IMR-90 (cell line): Measurements from ENCODE around the gene ALAD. TPM values are rescaled to one million over a fixed set of nuclear protein-coding genes. Genes with fewer than 3 reads are reported as not detected.

Source experiments
- ATAC-seq: fragments of 200-7000 bp; cut with Tn5 transposase; 2 replicates; pipeline ENCODE4 v1.9.1; 2020; ENCODE audit warnings: low read depth, mild to moderate bottlenecking, moderate library complexity
- BruUV-seq: library from RNA; stranded (reverse); fragments of 400-500 nt; replicated peaks from 2 replicates; lab custom pipeline; 2021; lab: Mats Ljungman, UMichigan
- CTCF ChIA-PET: fragments of 300-600 bp; formaldehyde crosslinking; extraction: SDS; loops from one replicate; lab custom pipeline; 2021; ENCODE audit warnings: antibody characterized with exemption; lab: Yijun Ruan, JAX
- POLR2A ChIA-PET: fragments of 300-600 bp; sonication (Branson Sonifier 250); formaldehyde crosslinking; loops from one replicate; lab custom pipeline; 2022; ENCODE audit warnings: antibody characterized with exemption; ENCODE audit not compliant: unreplicated experiment; lab: Charles Lee
- DNase-seq: peaks from one replicate; pipeline ENCODE4 v3.0.0; 2013
- H2AFZ ChIP-seq: replicated peaks from 2 replicates; pipeline ENCODE3; 2013; ENCODE audit warnings: low read length, mild to moderate bottlenecking; ENCODE audit not compliant: poor library complexity
- H2AK5ac ChIP-seq: 2 replicates; pipeline ENCODE4 v1.6.1; 2013; ENCODE audit warnings: low read depth, low read length, inconsistent platforms
- H2AK9ac ChIP-seq: replicated peaks from 2 replicates; pipeline ENCODE3; 2013; ENCODE audit warnings: mild to moderate bottlenecking, low read depth, low read length, moderate library complexity; ENCODE audit not compliant: poor library complexity
- H2BK120ac ChIP-seq: 2 replicates; pipeline ENCODE4 v1.6.1; 2013; ENCODE audit warnings: low read depth, low read length, inconsistent platforms
- H2BK15ac ChIP-seq: 3 replicates; pipeline ENCODE4 v1.6.1; 2013; ENCODE audit warnings: low read depth, low read length, inconsistent platforms
- H2BK20ac ChIP-seq: 2 replicates; pipeline ENCODE4 v1.6.1; 2013; ENCODE audit warnings: low read depth, mild to moderate bottlenecking, inconsistent platforms, low read length, moderate library complexity
- H2BK5ac ChIP-seq: 2 replicates; pipeline ENCODE4 v1.6.1; 2013; ENCODE audit warnings: mild to moderate bottlenecking, low read depth, low read length, inconsistent platforms; ENCODE audit not compliant: poor library complexity, severe bottlenecking
- H3K14ac ChIP-seq: replicated peaks from 2 replicates; pipeline ENCODE4 v1.6.1; 2013; ENCODE audit warnings: low read depth, low read length, inconsistent platforms
- H3K18ac ChIP-seq: 2 replicates; pipeline ENCODE4 v1.6.1; 2013; ENCODE audit warnings: low read depth, low read length, control low read depth
- H3K23ac ChIP-seq: 2 replicates; pipeline ENCODE4 v1.6.1; 2013; ENCODE audit warnings: low read depth, low read length, inconsistent platforms
- H3K27ac ChIP-seq: 2 replicates; pipeline ENCODE4 v1.5.1; 2013; ENCODE audit warnings: mild to moderate bottlenecking, control low read depth, low read length; ENCODE audit not compliant: insufficient read depth
- H3K27me3 ChIP-seq: 2 replicates; pipeline ENCODE4 v1.6.1; 2013; ENCODE audit warnings: low read length; ENCODE audit not compliant: control insufficient read depth, insufficient read depth
- H3K36me3 ChIP-seq: 2 replicates; pipeline ENCODE4 v1.6.1; 2013; ENCODE audit warnings: low read length, mixed read lengths; ENCODE audit not compliant: control insufficient read depth, insufficient read depth
- H3K4ac ChIP-seq: 2 replicates; pipeline ENCODE4 v1.6.1; 2013; ENCODE audit warnings: low read depth, low read length, inconsistent platforms
- H3K4me1 ChIP-seq: 2 replicates; pipeline ENCODE4 v1.6.1; 2013; ENCODE audit warnings: low read length, mixed read lengths; ENCODE audit not compliant: control insufficient read depth, insufficient read depth
- H3K4me2 ChIP-seq: 2 replicates; pipeline ENCODE4 v1.6.1; 2013; ENCODE audit warnings: low read depth, mild to moderate bottlenecking, control low read depth, low read length, moderate library complexity
- H3K4me3 ChIP-seq: 2 replicates; pipeline ENCODE4 v1.5.1; 2013; ENCODE audit warnings: low read depth, mild to moderate bottlenecking, control low read depth, low read length, moderate library complexity; ENCODE audit not compliant: insufficient read depth
- H3K56ac ChIP-seq: 2 replicates; pipeline ENCODE4 v1.6.1; 2013; ENCODE audit warnings: low read length, inconsistent platforms; ENCODE audit not compliant: insufficient read depth; ENCODE audit errors: extremely low read depth
- H3K79me1 ChIP-seq, 2 experiments: 2 replicates each; pipeline ENCODE4 v1.6.1; 2013; ENCODE audit warnings: low read length in 2 of 2, inconsistent platforms in 1 of 2, low read depth in 1 of 2
- H3K9ac ChIP-seq: 2 replicates; pipeline ENCODE4 v1.6.1; 2013; ENCODE audit warnings: low read depth, low read length, control low read depth
- H3K9me1 ChIP-seq: 2 replicates; pipeline ENCODE4 v1.6.1; 2013; ENCODE audit warnings: low read length, inconsistent platforms; ENCODE audit not compliant: insufficient read depth
- H3K9me3 ChIP-seq: 2 replicates; pipeline ENCODE4 v1.6.1; 2013; ENCODE audit warnings: low read length; ENCODE audit not compliant: control insufficient read depth, insufficient read depth
- H4K20me1 ChIP-seq: 2 replicates; pipeline ENCODE4 v1.6.1; 2013; ENCODE audit warnings: low read length, inconsistent platforms; ENCODE audit not compliant: insufficient read depth
- H4K5ac ChIP-seq: 2 replicates; pipeline ENCODE4 v1.6.1; 2013; ENCODE audit warnings: mild to moderate bottlenecking, low read depth, low read length, control low read depth
- H4K8ac ChIP-seq, 2 experiments: 2 replicates each; pipeline ENCODE4 v1.6.1; 2013; ENCODE audit warnings: low read depth in 2 of 2, low read length in 2 of 2, control low read depth in 1 of 2, inconsistent platforms in 1 of 2
- H4K91ac ChIP-seq: 2 replicates; pipeline ENCODE4 v1.6.1; 2013; ENCODE audit warnings: low read depth, low read length, inconsistent platforms; ENCODE audit not compliant: insufficient read depth
- BHLHE40 ChIP-seq: fragments of 150-350 bp; IDR thresholded peaks from 2 replicates; pipeline ENCODE4 v1.6.1; 2016; ENCODE audit warnings: mild to moderate bottlenecking, low read depth, low read length
- CEBPB ChIP-seq: IDR thresholded peaks from 2 replicates; pipeline ENCODE4 v1.6.1; 2012; ENCODE audit warnings: low read depth, low read length, improper control_type of control experiment
- ELK1 ChIP-seq: fragments of 150-350 bp; IDR thresholded peaks from 2 replicates; pipeline ENCODE4 v1.6.1; 2016; ENCODE audit warnings: low read depth, mild to moderate bottlenecking, low read length, moderate library complexity, borderline replicate concordance
- MAFK ChIP-seq: IDR thresholded peaks from 2 replicates; pipeline ENCODE4 v1.6.1; 2012; ENCODE audit warnings: low read depth, low read length, improper control_type of control experiment
- MAZ ChIP-seq: IDR thresholded peaks from 2 replicates; pipeline ENCODE4 v1.6.1; 2012; ENCODE audit warnings: low read depth, mild to moderate bottlenecking, low read length, improper control_type of control experiment, moderate library complexity, borderline replicate concordance
- MXI1 ChIP-seq: IDR thresholded peaks from 2 replicates; pipeline ENCODE4 v1.6.1; 2012; ENCODE audit warnings: low read depth, mild to moderate bottlenecking, low read length, moderate library complexity, borderline replicate concordance
- NFE2L2 ChIP-seq: fragments of 150-350 bp; IDR thresholded peaks from 2 replicates; pipeline ENCODE4 v1.6.1; 2016; ENCODE audit warnings: low read depth, mild to moderate bottlenecking, low read length
- POLR2A ChIP-seq: IDR thresholded peaks from 2 replicates; pipeline ENCODE4 v1.6.1; 2012; ENCODE audit warnings: mild to moderate bottlenecking, low read depth, low read length
- RAD21 ChIP-seq: IDR thresholded peaks from 2 replicates; pipeline ENCODE4 v1.6.1; 2012; ENCODE audit warnings: low read length, improper control_type of control experiment
- RCOR1 ChIP-seq: IDR thresholded peaks from 2 replicates; pipeline ENCODE4 v1.6.1; 2012; ENCODE audit warnings: mild to moderate bottlenecking, low read length, improper control_type of control experiment; ENCODE audit not compliant: insufficient replicate concordance
- RFX5 ChIP-seq: IDR thresholded peaks from 2 replicates; pipeline ENCODE4 v1.8.0; 2012; ENCODE audit warnings: low read depth, mild to moderate bottlenecking, low read length, moderate library complexity
- SMC3 ChIP-seq: fragments of 150-350 bp; IDR thresholded peaks from 2 replicates; pipeline ENCODE4 v1.6.1; 2016; ENCODE audit warnings: low read depth, mild to moderate bottlenecking, antibody characterized with exemption, low read length, moderate library complexity
- WGBS, 2 experiments: methylation state at CpG; one replicate each; pipeline versions ENCODE4 v1.1.5 to v1.1.7; 2013; ENCODE audit warnings: missing lambda C conversion rate in 2 of 2; ENCODE audit not compliant: insufficient read length in 1 of 2; ENCODE audit errors: extremely low coverage in 2 of 2; 5-methylcytosine and 5-hydroxymethylcytosine counted together
- dilution Hi-C: fragments of 300-500 bp; cut with HindIII; formaldehyde crosslinking; loops from one replicate; pipeline ENCODE4 v1.14.3; 2018; ENCODE audit warnings: low sequenced_read_pairs; ENCODE audit not compliant: unreplicated experiment
- in situ Hi-C: fragments of 300-500 bp; cut with MboI; formaldehyde crosslinking; loops from 3 replicates; pipeline ENCODE4 v1.14.3; 2019; ENCODE audit warnings: low sequenced_read_pairs, inconsistent platforms, mixed read lengths
- intact Hi-C: fragments of 100-400 bp; cut with micrococcal nuclease; formaldehyde crosslinking; loops from 2 replicates; pipeline ENCODE4 v1.10.0; 2022
- polyA plus RNA-seq, 3 experiments: library from polyadenylated mRNA; depleted of rRNA; stranded (reverse); fragments of >200 nt; gene quantifications; 2 replicates each; pipeline ENCODE4 v1.2.3, GENCODE V29; 2012; ENCODE audit warnings: low replicate concordance in 1 of 3
- total RNA-seq: library from RNA; depleted of rRNA; stranded (reverse); fragments of >200 nt; gene quantifications from 2 replicates; pipeline ENCODE4 v1.2.3, GENCODE V29; 2012
- TF ChIP-seq, protein P1 (sequence below): fragments of 150-350 bp; IDR thresholded peaks from 2 replicates; pipeline ENCODE4 v1.6.1; 2017; ENCODE audit warnings: mild to moderate bottlenecking, antibody characterized with exemption, low read length, low read depth
- TF ChIP-seq, protein P2 (sequence below): conservative IDR thresholded peaks from 2 replicates; pipeline ENCODE4 v1.5.1; 2012; ENCODE audit warnings: mild to moderate bottlenecking, low read depth, low read length, improper control_type of control experiment

The ALAD gene
- total and polyA plus RNA-seq, 2 of the 4 experiments (the other 2 are of a cell fraction), result 11.1 to 15.6 TPM

- H3K4me1 ChIP-seq, result peaks cover 3% of the 10 kb centered on the region; the same call in 1 of the 2 replicates
- 0% methylated on average over 39 of the region's 61 CpGs; no CpG with 5 or more reads in 1 of the 2 experiments for WGBS, 2 experiments
- intact Hi-C loops, result no loop called here
- no peak; the same call in 1 of the 2 replicates for TF ChIP-seq SMC3
- TF ChIP-seq CEBPB, result peak; percentile 83
- no peak for TF ChIP-seq RFX5
- no peak for TF ChIP-seq RCOR1
- TF ChIP-seq, protein P1, sequence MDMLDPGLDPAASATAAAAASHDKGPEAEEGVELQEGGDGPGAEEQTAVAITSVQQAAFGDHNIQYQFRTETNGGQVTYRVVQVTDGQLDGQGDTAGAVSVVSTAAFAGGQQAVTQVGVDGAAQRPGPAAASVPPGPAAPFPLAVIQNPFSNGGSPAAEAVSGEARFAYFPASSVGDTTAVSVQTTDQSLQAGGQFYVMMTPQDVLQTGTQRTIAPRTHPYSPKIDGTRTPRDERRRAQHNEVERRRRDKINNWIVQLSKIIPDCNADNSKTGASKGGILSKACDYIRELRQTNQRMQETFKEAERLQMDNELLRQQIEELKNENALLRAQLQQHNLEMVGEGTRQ, result peak; percentile 96
- peak; percentile 79 for TF ChIP-seq MXI1
- peak; percentile 80 for TF ChIP-seq POLR2A
- 0 out of 2 replicates have a peak, but pooled peaks have one; percentile 15 for TF ChIP-seq NFE2L2
- TF ChIP-seq RAD21, result no peak
- TF ChIP-seq, protein P2, sequence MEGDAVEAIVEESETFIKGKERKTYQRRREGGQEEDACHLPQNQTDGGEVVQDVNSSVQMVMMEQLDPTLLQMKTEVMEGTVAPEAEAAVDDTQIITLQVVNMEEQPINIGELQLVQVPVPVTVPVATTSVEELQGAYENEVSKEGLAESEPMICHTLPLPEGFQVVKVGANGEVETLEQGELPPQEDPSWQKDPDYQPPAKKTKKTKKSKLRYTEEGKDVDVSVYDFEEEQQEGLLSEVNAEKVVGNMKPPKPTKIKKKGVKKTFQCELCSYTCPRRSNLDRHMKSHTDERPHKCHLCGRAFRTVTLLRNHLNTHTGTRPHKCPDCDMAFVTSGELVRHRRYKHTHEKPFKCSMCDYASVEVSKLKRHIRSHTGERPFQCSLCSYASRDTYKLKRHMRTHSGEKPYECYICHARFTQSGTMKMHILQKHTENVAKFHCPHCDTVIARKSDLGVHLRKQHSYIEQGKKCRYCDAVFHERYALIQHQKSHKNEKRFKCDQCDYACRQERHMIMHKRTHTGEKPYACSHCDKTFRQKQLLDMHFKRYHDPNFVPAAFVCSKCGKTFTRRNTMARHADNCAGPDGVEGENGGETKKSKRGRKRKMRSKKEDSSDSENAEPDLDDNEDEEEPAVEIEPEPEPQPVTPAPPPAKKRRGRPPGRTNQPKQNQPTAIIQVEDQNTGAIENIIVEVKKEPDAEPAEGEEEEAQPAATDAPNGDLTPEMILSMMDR, result peak; percentile 14; the same call in 1 of the 2 replicates
- peak; percentile 69 for TF ChIP-seq MAZ
- TF ChIP-seq ELK1, result no peak
- peak; percentile 10; the same call in 1 of the 2 replicates for TF ChIP-seq MAFK
- TF ChIP-seq BHLHE40, result 0 out of 2 replicates have a peak, but pooled peaks have one; percentile 37
Measured at GRCh38 chr9:113410207-113410864, 9.3 kb upstream of the ALAD start, which contains the start of the genes C9orf43 and POLE3. Gene C9orf43 (plus strand): TSS chr9:113410747. CDS start chr9:113413494, 2,747 bp downstream. Gene POLE3 (minus strand): TSS chr9:113410675. CDS start chr9:113410293, 382 bp downstream.

More at GRCh38 chr9:113410207-113410864, 9.3 kb upstream of the ALAD start, which contains the start of the genes C9orf43 and POLE3:
- no peaks in the 10 kb centered on the region for H3K9me1 ChIP-seq
- no TSS peak for BruUV-seq
- peak within 1 kb of the TSS; percentile 99 for H2BK120ac ChIP-seq
- peaks cover 3% of the 10 kb centered on the region for H3K36me3 ChIP-seq
- H3K9ac ChIP-seq, result peak within 1 kb of the TSS; percentile 94
- ATAC-seq (peak; percentile 97), DNase-seq (peak; percentile 94)
- no peaks in the 10 kb centered on the region for H3K9me3 ChIP-seq
- ChIA-PET POLR2A (interaction anchor here (0.6 to 1.3 kb wide), 4 partner anchors 9 to 316 kb away, joined by 3 to 4 read pairs (median 3); partner anchors contain the start of gene ALAD), CTCF (no interaction called here)
- peak within 1 kb of the TSS; percentile 95 for H3K4ac ChIP-seq
- peak within 1 kb of the TSS; percentile 95 for H3K14ac ChIP-seq
- in situ Hi-C loops (no loop called here), dilution Hi-C loops (no loop called here)
- peak within 1 kb of the TSS; percentile 96 for H2AFZ ChIP-seq
- peak within 1 kb of the TSS; percentile 88 for H2AK9ac ChIP-seq
- H2BK20ac ChIP-seq, result peak within 1 kb of the TSS; percentile 73; the same call in 1 of the 2 replicates
- H3K56ac ChIP-seq, result peak within 1 kb of the TSS; percentile 96
- peak within 1 kb of the TSS; percentile 94 for H2AK5ac ChIP-seq
- peak within 1 kb of the TSS; percentile 78 for H3K4me3 ChIP-seq
- H3K23ac ChIP-seq, result peak within 1 kb of the TSS; percentile 92
- peak within 1 kb of the TSS; percentile 94 for H4K5ac ChIP-seq
- peak within 1 kb of the TSS; percentile 95 for H3K18ac ChIP-seq
- peak within 1 kb of the TSS; percentile 96 for H3K4me2 ChIP-seq
- H3K27ac ChIP-seq, result peak within 1 kb of the TSS; percentile 94
- no peaks in the 10 kb centered on the region for H4K20me1 ChIP-seq
- peak within 1 kb of the TSS; percentile 99 for H4K91ac ChIP-seq
- H2BK5ac ChIP-seq, result peak within 1 kb of the TSS; percentile 96
- H3K79me1 ChIP-seq, result peaks cover 12 to 19% of the 10 kb centered on the region in 2 experiments; a peak in 3 of 4 replicates
- no peaks in the 10 kb centered on the region for H3K27me3 ChIP-seq
- H4K8ac ChIP-seq, result peak within 1 kb of the TSS; percentile 96 to 98
- H2BK15ac ChIP-seq, result peak within 1 kb of the TSS; percentile 71; the same call in 1 of the 3 replicates
